Stimulated activated CD8-positive, alpha-beta memory T cell treated with anti-CD3 and anti-CD28 coated beads, Interleukin-15, amount 100 ng/mL, for 48 hours (primary cell): ENCODE measurements around the gene NCKAP5L.
A peak's percentile ranks its signal among the peaks of the same experiment; 100 is the strongest.
"Not testable (repeated sequence)": the region's sequence is repeated elsewhere in the genome, so short reads cannot be mapped to it uniquely, and the experiment has no call there.

Source experiments
- DNase-seq, 2 donors: peaks; one replicate each; pipeline ENCODE4 v3.0.0-alpha.2; 2020; ENCODE audit warnings: low read depth in 2 of 2

NCKAP5L gene

GRCh38 chr12:49865782-49866135 is 37.5 kb upstream of the NCKAP5L start:
- no peak for DNase-seq

GRCh38 chr12:49865109-49865781 is 37.0 kb upstream of the NCKAP5L start:
- DNase-seq: no peak

- DNase-seq: no peak
These were observed 36.5 kb upstream of the NCKAP5L start for GRCh38 chr12:49864798-49865090.

- DNase-seq: no peak
These were observed 36.0 kb upstream of the NCKAP5L start for GRCh38 chr12:49863946-49864797.

- DNase-seq: not testable (repeated sequence)
These were observed 32.7 kb upstream of the NCKAP5L start for GRCh38 chr12:49860921-49861320.

GRCh38 chr12:49855890-49856289 is 27.7 kb upstream of the NCKAP5L start:
- not testable (repeated sequence) for DNase-seq

GRCh38 chr12:49854976-49855375 is 26.8 kb upstream of the NCKAP5L start:
- no peak for DNase-seq

GRCh38 chr12:49853671-49854070 is 25.5 kb upstream of the NCKAP5L start:
- DNase-seq: no peak

GRCh38 chr12:49847161-49847560 is 18.9 kb upstream of the NCKAP5L start:
- no peak for DNase-seq

GRCh38 chr12:49846032-49846431 is 17.8 kb upstream of the NCKAP5L start:
- DNase-seq: no peak

GRCh38 chr12:49843876-49844437 is 15.7 kb upstream of the NCKAP5L start:
- DNase-seq: no peak

GRCh38 chr12:49843411-49843810 is 15.2 kb upstream of the NCKAP5L start:
- DNase-seq: no peak

- DNase-seq: peak; percentile 92 to 93
These were observed 14.5 kb upstream of the NCKAP5L start, which contains the start of gene BCDIN3D for GRCh38 chr12:49842519-49843352. BCDIN3D (minus strand) TSS chr12:49843106; CDS start chr12:49843087, 19 bp downstream.

GRCh38 chr12:49838973-49839633 is 10.9 kb upstream of the NCKAP5L start:
- DNase-seq: no peak

- DNase-seq: no peak
These were observed 4.7 kb upstream of the NCKAP5L start for GRCh38 chr12:49832836-49833421.

- no peak for DNase-seq
These were observed 3.5 kb upstream of the NCKAP5L start for GRCh38 chr12:49831717-49832116.

- peak in 1 of 2 donors; percentile 9 for DNase-seq
These were observed 663 bp downstream of the NCKAP5L start for GRCh38 chr12:49827401-49828099.

GRCh38 chr12:49827051-49827400 is 1.2 kb downstream of the NCKAP5L start:
- DNase-seq: no peak

- no peak for DNase-seq
These were observed 2.2 kb downstream of the NCKAP5L start for GRCh38 chr12:49825971-49826421.

- DNase-seq: no peak
These were observed 2.7 kb downstream of the NCKAP5L start for GRCh38 chr12:49825360-49825970.
